WTC11 (cell line): Measurements from ENCODE around the gene SULT6B1. TPM values are rescaled to one million over a fixed set of nuclear protein-coding genes. Genes with fewer than 3 reads are reported as not detected.

Experiments used
- ATAC-seq: fragments of 200-7000 bp; cut with Tn5 transposase; 2 replicates; pipeline ENCODE4 v1.10.0; 2021; ENCODE audit warnings: mild to moderate bottlenecking, moderate library complexity
- CTCF ChIA-PET: fragments of 300-600 bp; sonication (Branson Sonifier 250); formaldehyde crosslinking; loops from one replicate; lab custom pipeline; 2021; ENCODE audit warnings: antibody characterized with exemption; lab: Charles Lee
- POLR2A ChIA-PET: fragments of 350-600 bp; sonication (Branson Sonifier 250); formaldehyde crosslinking; loops from one replicate; lab custom pipeline; 2021; ENCODE audit warnings: antibody characterized with exemption; lab: Charles Lee
- DNase-seq: peaks from one replicate; pipeline ENCODE4 v3.0.0; 2021; ENCODE audit warnings: low spot score
- H3K27ac Mint-ChIP-seq: 2 replicates; pipeline ENCODE4 v1.8.0; 2021; ENCODE audit warnings: mixed read lengths
- H3K27me3 Mint-ChIP-seq: 2 replicates; pipeline ENCODE4 v1.8.0; 2021; ENCODE audit warnings: low read depth, mild to moderate bottlenecking, moderate library complexity, mixed read lengths
- H3K36me3 Mint-ChIP-seq: 2 replicates; pipeline ENCODE4 v1.8.0; 2021; ENCODE audit warnings: mixed read lengths
- H3K4me1 Mint-ChIP-seq: 2 replicates; pipeline ENCODE4 v1.8.0; 2022; ENCODE audit warnings: mixed read lengths
- H3K4me3 Mint-ChIP-seq: 2 replicates; pipeline ENCODE4 v1.8.0; 2021; ENCODE audit warnings: mild to moderate bottlenecking, moderate library complexity, mixed read lengths
- H3K9me3 Mint-ChIP-seq: 2 replicates; pipeline ENCODE4 v1.8.0; 2021; ENCODE audit warnings: mixed read lengths
- CREB1 ChIP-seq: sonication (generic); formaldehyde crosslinking; IDR thresholded peaks from 2 replicates; pipeline ENCODE4 v1.8.0; 2023; ENCODE audit warnings: mild to moderate bottlenecking, missing genetic modification reagents
- CREM ChIP-seq: sonication (generic); formaldehyde crosslinking; IDR thresholded peaks from 2 replicates; pipeline ENCODE4 v1.8.1; 2022; ENCODE audit warnings: mild to moderate bottlenecking, missing genetic modification reagents, moderate library complexity
- FOXJ3 ChIP-seq: sonication (generic); formaldehyde crosslinking; IDR thresholded peaks from 2 replicates; pipeline ENCODE4 v1.9.0; 2021; ENCODE audit warnings: missing genetic modification reagents, mild to moderate bottlenecking, borderline replicate concordance
- FOXK1 ChIP-seq: sonication (generic); formaldehyde crosslinking; IDR thresholded peaks from 2 replicates; pipeline ENCODE4 v1.8.0; 2022; ENCODE audit warnings: mild to moderate bottlenecking, moderate library complexity, missing genetic modification reagents
- IRF2 ChIP-seq: sonication (generic); formaldehyde crosslinking; IDR thresholded peaks from 2 replicates; pipeline ENCODE4 v1.8.0; 2022; ENCODE audit warnings: low read depth, missing genetic modification reagents, borderline replicate concordance
- JUN ChIP-seq: sonication (generic); formaldehyde crosslinking; IDR thresholded peaks from 2 replicates; pipeline ENCODE4 v1.8.0; 2023; ENCODE audit warnings: mild to moderate bottlenecking, missing genetic modification reagents
- MYBL2 ChIP-seq: sonication (generic); formaldehyde crosslinking; IDR thresholded peaks from 2 replicates; pipeline ENCODE4 v1.8.1; 2023; ENCODE audit warnings: mild to moderate bottlenecking, moderate library complexity, missing genetic modification reagents
- NFE2L1 ChIP-seq: sonication (generic); formaldehyde crosslinking; IDR thresholded peaks from 2 replicates; pipeline ENCODE4 v1.8.1; 2023; ENCODE audit warnings: missing genetic modification reagents
- NR3C1 ChIP-seq: sonication (generic); formaldehyde crosslinking; conservative IDR thresholded peaks from 2 replicates; pipeline ENCODE4 v1.8.1; 2023; ENCODE audit warnings: low read depth, mild to moderate bottlenecking, missing genetic modification reagents
- RELA ChIP-seq: sonication (generic); formaldehyde crosslinking; IDR thresholded peaks from 2 replicates; pipeline ENCODE4 v1.8.1; 2022; ENCODE audit warnings: missing genetic modification reagents, mild to moderate bottlenecking, borderline replicate concordance
- SMAD3 ChIP-seq: sonication (generic); formaldehyde crosslinking; IDR thresholded peaks from 2 replicates; pipeline ENCODE4 v1.8.0; 2022; ENCODE audit warnings: missing genetic modification reagents, mild to moderate bottlenecking, borderline replicate concordance
- ZBTB21 ChIP-seq: sonication (generic); formaldehyde crosslinking; IDR thresholded peaks from 2 replicates; pipeline ENCODE4 v1.8.1; 2023; ENCODE audit warnings: mild to moderate bottlenecking, missing genetic modification reagents, borderline replicate concordance
- ZNF138 ChIP-seq: sonication (generic); formaldehyde crosslinking; conservative IDR thresholded peaks from 2 replicates; pipeline ENCODE4 v1.8.1; 2022; ENCODE audit warnings: mild to moderate bottlenecking, moderate library complexity, missing genetic modification reagents
- total RNA-seq: library from RNA; stranded (reverse); gene quantifications from 3 replicates; pipeline ENCODE4 v1.2.3, GENCODE V29; 2021
- TF ChIP-seq, protein P1 (sequence below): fragments of 250-450 bp; sonication (Bioruptor Pico); IDR thresholded peaks from 2 replicates; pipeline ENCODE4 v1.9.0; 2021; ENCODE audit warnings: moderate library complexity, mild to moderate bottlenecking, inconsistent platforms, borderline replicate concordance
- TF ChIP-seq, protein P2 (sequence below): sonication (generic); formaldehyde crosslinking; IDR thresholded peaks from 2 replicates; pipeline ENCODE4 v1.8.0; 2022; ENCODE audit warnings: mild to moderate bottlenecking, missing genetic modification reagents
- TF ChIP-seq, protein P3 (sequence below): fragments of 250-450 bp; sonication (Bioruptor Pico); IDR thresholded peaks from 2 replicates; pipeline ENCODE4 v2.1.2; 2022; ENCODE audit warnings: mild to moderate bottlenecking, moderate library complexity
- TF ChIP-seq, protein P4 (sequence below): sonication (generic); formaldehyde crosslinking; IDR thresholded peaks from 2 replicates; pipeline ENCODE4 v1.8.1; 2022; ENCODE audit warnings: mild to moderate bottlenecking, missing genetic modification reagents, moderate library complexity, borderline replicate concordance
- TF ChIP-seq, protein P5 (sequence below): sonication (generic); formaldehyde crosslinking; IDR thresholded peaks from 2 replicates; pipeline ENCODE4 v1.8.0; 2023; ENCODE audit warnings: missing genetic modification reagents
- TF ChIP-seq, protein P6 (sequence below): sonication (generic); formaldehyde crosslinking; IDR thresholded peaks from 2 replicates; pipeline ENCODE4 v1.8.0; 2022; ENCODE audit warnings: missing genetic modification reagents
- TF ChIP-seq, protein P7 (sequence below): sonication (generic); formaldehyde crosslinking; IDR thresholded peaks from 2 replicates; pipeline ENCODE4 v1.8.1; 2023; ENCODE audit warnings: mild to moderate bottlenecking, missing genetic modification reagents

The SULT6B1 gene
- total RNA-seq, 1 experiment from 2014 or later = not detected

DNA sequence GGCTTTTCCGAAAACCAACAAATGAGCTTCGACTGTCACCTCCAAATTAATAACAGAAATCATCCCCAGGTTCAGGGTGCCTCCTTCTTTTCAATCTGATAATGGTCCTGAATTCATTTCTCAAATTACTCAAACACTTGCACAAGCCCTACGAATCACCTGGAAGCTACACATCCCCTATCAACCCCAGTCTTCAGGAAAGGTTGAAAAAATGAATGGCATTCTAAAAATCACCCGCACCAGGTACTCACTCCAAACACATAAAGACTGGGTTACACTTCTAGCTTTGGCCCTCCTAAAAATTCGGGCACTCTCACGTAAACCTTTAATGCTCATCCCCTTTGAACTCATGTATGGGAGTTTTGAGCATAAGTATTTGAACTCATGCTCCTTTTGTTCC, 55.6 kb downstream of the SULT6B1 start:
- no peak for ATAC-seq
- Mint-ChIP-seq H3K27ac (no peak overlapping the region), H3K27me3 (no peaks in the 10 kb centered on the region), H3K9me3 (no peaks in the 10 kb centered on the region), H3K4me3 (no peak overlapping the region), H3K36me3 (peaks cover 51% of the 10 kb centered on the region), H3K4me1 (no peaks in the 10 kb centered on the region)
- TF ChIP-seq, protein P1, sequence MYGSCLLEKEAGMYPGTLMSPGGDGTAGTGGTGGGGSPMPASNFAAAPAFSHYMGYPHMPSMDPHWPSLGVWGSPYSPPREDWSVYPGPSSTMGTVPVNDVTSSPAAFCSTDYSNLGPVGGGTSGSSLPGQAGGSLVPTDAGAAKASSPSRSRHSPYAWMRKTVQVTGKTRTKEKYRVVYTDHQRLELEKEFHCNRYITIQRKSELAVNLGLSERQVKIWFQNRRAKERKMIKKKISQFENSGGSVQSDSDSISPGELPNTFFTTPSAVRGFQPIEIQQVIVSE (CRISPR knock-in tag) = no peak
- no peak for TF ChIP-seq ZNF138 (CRISPR knock-in tag)
- TF ChIP-seq, protein P2, sequence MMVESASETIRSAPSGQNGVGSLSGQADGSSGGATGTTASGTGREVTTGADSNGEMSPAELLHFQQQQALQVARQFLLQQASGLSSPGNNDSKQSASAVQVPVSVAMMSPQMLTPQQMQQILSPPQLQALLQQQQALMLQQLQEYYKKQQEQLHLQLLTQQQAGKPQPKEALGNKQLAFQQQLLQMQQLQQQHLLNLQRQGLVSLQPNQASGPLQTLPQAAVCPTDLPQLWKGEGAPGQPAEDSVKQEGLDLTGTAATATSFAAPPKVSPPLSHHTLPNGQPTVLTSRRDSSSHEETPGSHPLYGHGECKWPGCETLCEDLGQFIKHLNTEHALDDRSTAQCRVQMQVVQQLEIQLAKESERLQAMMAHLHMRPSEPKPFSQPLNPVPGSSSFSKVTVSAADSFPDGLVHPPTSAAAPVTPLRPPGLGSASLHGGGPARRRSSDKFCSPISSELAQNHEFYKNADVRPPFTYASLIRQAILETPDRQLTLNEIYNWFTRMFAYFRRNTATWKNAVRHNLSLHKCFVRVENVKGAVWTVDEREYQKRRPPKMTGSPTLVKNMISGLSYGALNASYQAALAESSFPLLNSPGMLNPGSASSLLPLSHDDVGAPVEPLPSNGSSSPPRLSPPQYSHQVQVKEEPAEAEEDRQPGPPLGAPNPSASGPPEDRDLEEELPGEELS (CRISPR knock-in tag) = no peak
- TF ChIP-seq, protein P3, sequence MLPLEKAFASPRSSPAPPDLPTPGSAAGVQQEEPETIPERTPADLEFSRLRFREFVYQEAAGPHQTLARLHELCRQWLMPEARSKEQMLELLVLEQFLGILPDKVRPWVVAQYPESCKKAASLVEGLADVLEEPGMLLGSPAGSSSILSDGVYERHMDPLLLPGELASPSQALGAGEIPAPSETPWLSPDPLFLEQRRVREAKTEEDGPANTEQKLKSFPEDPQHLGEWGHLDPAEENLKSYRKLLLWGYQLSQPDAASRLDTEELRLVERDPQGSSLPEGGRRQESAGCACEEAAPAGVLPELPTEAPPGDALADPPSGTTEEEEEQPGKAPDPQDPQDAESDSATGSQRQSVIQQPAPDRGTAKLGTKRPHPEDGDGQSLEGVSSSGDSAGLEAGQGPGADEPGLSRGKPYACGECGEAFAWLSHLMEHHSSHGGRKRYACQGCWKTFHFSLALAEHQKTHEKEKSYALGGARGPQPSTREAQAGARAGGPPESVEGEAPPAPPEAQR = no peak
- no peak for DNase-seq
- CTCF ChIA-PET = no interaction called here
- POLR2A ChIA-PET = no interaction called here

DNA sequence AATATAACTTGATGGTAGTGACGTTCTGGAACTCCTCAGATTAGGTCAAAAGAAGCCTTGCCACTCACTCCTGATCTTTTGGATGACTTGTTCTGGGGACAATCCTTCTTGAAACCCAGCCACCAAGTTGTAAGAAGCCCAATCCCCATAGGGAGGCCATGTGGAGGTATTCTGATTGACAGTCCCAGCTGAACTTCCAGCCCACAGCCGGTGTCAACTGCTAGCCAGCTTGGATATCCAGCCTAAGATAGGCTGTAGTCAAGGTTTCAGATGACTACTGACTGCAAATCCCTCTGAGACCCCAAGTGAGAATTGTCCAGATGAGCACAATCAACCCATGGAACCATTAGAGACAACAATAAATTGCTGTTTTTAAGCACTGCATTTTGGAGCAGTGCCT, 63.1 kb downstream of the SULT6B1 start:
- Mint-ChIP-seq H3K36me3 (peaks cover 51% of the 10 kb centered on the region), H3K27ac (no peak overlapping the region), H3K4me3 (no peak overlapping the region), H3K9me3 (no peaks in the 10 kb centered on the region), H3K27me3 (no peaks in the 10 kb centered on the region), H3K4me1 (no peaks in the 10 kb centered on the region)
- ATAC-seq = no peak
- CTCF ChIA-PET = no interaction called here
- TF ChIP-seq CREB1 (no peak), JUN (CRISPR knock-in tag) (no peak), NFE2L1 (CRISPR knock-in tag) (no peak), ZBTB21 (CRISPR knock-in tag) (no peak), NR3C1 (no peak), SMAD3 (CRISPR knock-in tag) (no peak), IRF2 (CRISPR knock-in tag) (no peak), FOXK1 (CRISPR knock-in tag) (no peak)
- TF ChIP-seq, protein P4, sequence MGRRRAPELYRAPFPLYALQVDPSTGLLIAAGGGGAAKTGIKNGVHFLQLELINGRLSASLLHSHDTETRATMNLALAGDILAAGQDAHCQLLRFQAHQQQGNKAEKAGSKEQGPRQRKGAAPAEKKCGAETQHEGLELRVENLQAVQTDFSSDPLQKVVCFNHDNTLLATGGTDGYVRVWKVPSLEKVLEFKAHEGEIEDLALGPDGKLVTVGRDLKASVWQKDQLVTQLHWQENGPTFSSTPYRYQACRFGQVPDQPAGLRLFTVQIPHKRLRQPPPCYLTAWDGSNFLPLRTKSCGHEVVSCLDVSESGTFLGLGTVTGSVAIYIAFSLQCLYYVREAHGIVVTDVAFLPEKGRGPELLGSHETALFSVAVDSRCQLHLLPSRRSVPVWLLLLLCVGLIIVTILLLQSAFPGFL = no peak
- TF ChIP-seq, protein P5, sequence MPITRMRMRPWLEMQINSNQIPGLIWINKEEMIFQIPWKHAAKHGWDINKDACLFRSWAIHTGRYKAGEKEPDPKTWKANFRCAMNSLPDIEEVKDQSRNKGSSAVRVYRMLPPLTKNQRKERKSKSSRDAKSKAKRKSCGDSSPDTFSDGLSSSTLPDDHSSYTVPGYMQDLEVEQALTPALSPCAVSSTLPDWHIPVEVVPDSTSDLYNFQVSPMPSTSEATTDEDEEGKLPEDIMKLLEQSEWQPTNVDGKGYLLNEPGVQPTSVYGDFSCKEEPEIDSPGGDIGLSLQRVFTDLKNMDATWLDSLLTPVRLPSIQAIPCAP (CRISPR knock-in tag) = no peak
- DNase-seq = no peak
- POLR2A ChIA-PET = no interaction called here

DNA sequence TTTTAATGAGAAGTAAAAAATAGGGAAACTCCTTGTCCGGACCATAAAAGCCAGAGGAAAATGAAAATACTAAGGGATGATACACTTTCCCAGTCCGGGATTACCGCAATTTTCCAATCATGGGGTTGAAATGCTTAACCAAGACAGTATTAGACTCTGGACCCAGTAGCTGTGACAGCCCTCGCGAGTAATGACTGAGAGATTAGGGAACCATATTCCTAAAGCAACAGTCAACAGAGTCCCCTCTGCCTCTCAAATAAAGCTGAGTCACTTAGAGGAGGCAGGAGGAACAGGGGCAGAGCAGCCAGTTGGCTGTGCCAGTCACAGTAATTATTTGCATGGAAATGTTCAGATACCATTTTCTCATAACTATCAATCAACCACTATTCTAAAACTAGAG, 69.3 kb downstream of the SULT6B1 start:
- ATAC-seq = no peak
- ChIA-PET CTCF (no interaction called here), POLR2A (no interaction called here)
- Mint-ChIP-seq H3K4me1 (no peaks in the 10 kb centered on the region), H3K36me3 (peaks cover 35% of the 10 kb centered on the region), H3K9me3 (no peaks in the 10 kb centered on the region), H3K4me3 (no peak overlapping the region), H3K27ac (no peak overlapping the region), H3K27me3 (no peaks in the 10 kb centered on the region)
- no peak for DNase-seq
- TF ChIP-seq CREM (CRISPR knock-in tag) (no peak), MYBL2 (CRISPR knock-in tag) (no peak), RELA (CRISPR knock-in tag) (no peak), ZBTB21 (CRISPR knock-in tag) (no peak), FOXJ3 (CRISPR knock-in tag) (no peak)
- TF ChIP-seq, protein P6, sequence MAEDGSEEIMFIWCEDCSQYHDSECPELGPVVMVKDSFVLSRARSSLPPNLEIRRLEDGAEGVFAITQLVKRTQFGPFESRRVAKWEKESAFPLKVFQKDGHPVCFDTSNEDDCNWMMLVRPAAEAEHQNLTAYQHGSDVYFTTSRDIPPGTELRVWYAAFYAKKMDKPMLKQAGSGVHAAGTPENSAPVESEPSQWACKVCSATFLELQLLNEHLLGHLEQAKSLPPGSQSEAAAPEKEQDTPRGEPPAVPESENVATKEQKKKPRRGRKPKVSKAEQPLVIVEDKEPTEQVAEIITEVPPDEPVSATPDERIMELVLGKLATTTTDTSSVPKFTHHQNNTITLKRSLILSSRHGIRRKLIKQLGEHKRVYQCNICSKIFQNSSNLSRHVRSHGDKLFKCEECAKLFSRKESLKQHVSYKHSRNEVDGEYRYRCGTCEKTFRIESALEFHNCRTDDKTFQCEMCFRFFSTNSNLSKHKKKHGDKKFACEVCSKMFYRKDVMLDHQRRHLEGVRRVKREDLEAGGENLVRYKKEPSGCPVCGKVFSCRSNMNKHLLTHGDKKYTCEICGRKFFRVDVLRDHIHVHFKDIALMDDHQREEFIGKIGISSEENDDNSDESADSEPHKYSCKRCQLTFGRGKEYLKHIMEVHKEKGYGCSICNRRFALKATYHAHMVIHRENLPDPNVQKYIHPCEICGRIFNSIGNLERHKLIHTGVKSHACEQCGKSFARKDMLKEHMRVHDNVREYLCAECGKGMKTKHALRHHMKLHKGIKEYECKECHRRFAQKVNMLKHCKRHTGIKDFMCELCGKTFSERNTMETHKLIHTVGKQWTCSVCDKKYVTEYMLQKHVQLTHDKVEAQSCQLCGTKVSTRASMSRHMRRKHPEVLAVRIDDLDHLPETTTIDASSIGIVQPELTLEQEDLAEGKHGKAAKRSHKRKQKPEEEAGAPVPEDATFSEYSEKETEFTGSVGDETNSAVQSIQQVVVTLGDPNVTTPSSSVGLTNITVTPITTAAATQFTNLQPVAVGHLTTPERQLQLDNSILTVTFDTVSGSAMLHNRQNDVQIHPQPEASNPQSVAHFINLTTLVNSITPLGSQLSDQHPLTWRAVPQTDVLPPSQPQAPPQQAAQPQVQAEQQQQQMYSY (CRISPR knock-in tag) = no peak
- TF ChIP-seq, protein P7, sequence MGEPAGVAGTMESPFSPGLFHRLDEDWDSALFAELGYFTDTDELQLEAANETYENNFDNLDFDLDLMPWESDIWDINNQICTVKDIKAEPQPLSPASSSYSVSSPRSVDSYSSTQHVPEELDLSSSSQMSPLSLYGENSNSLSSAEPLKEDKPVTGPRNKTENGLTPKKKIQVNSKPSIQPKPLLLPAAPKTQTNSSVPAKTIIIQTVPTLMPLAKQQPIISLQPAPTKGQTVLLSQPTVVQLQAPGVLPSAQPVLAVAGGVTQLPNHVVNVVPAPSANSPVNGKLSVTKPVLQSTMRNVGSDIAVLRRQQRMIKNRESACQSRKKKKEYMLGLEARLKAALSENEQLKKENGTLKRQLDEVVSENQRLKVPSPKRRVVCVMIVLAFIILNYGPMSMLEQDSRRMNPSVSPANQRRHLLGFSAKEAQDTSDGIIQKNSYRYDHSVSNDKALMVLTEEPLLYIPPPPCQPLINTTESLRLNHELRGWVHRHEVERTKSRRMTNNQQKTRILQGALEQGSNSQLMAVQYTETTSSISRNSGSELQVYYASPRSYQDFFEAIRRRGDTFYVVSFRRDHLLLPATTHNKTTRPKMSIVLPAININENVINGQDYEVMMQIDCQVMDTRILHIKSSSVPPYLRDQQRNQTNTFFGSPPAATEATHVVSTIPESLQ = no peak
